Right ventricle myocardium superior (tissue), 1 donor: ENCODE data around the gene GBGT1. TPM values are rescaled to one million over a fixed set of nuclear protein-coding genes. Genes with fewer than 3 reads are reported as not detected.
"Not testable (repeated sequence)": the region's sequence is repeated elsewhere in the genome, so short reads cannot be mapped to it uniquely, and the experiment has no call there.

Source experiments
- ATAC-seq: fragments of 200-7000 bp; cut with Tn5 transposase; one replicate; pipeline ENCODE4 v1.9.1; 2020; ENCODE audit warnings: mild to moderate bottlenecking; ENCODE audit not compliant: poor library complexity
- DNase-seq: peaks from one replicate; pipeline ENCODE4 v3.0.0-alpha.2; 2020
- intact Hi-C: fragments of 100-400 bp; cut with DNase I; formaldehyde crosslinking; loops from one replicate; pipeline ENCODE4 v1.11.2; 2022
- total RNA-seq: library from RNA; stranded (reverse); fragmentation: NEBNext Ultra II Directional; extraction: Animal tissue kit (Norgen Biotek cat#: 25700); gene quantifications from one replicate; pipeline ENCODE4 v1.2.1, GENCODE V29; 2021
- donor health status: DM: no; HTN: yes; CAD: no; lungs with severe emphysema.

GBGT1 gene
- total RNA-seq, 1 donor from 2014 or later, result 6.4 TPM

- DNase-seq, ATAC-seq, intact Hi-C loops: not testable (repeated sequence)
Measured at GRCh38 chr9:133169687-133170086, 6.0 kb upstream of the GBGT1 start.

GRCh38 chr9:133169102-133169501 lies 5.4 kb upstream of the GBGT1 start:
- no peak for ATAC-seq
- peak; percentile 29 for DNase-seq

GRCh38 chr9:133168432-133168831 lies 4.7 kb upstream of the GBGT1 start:
- ATAC-seq (no peak), DNase-seq (no peak)
- intact Hi-C loops, result no loop called here

More at GRCh38 chr9:133169102-133169501, 5.4 kb upstream of the GBGT1 start:
- intact Hi-C loops, result no loop called here

GRCh38 chr9:133167769-133168168 lies 4.1 kb upstream of the GBGT1 start:
- DNase-seq (peak; percentile 22), ATAC-seq (no peak)
- intact Hi-C loops, result no loop called here

- intact Hi-C loops, result no loop called here
- DNase-seq (no peak), ATAC-seq (no peak)
Measured at GRCh38 chr9:133167096-133167730, 3.5 kb upstream of the GBGT1 start.

GRCh38 chr9:133166392-133166791 lies 2.7 kb upstream of the GBGT1 start:
- peak; percentile 42 for DNase-seq
- no peak for ATAC-seq
- intact Hi-C loops, result no loop called here

- ATAC-seq (no peak), DNase-seq (no peak)
- intact Hi-C loops, result no loop called here
Measured at GRCh38 chr9:133165452-133165730, 1.7 kb upstream of the GBGT1 start.

GRCh38 chr9:133164191-133164590 lies 477 bp upstream of the GBGT1 start:
- DNase-seq (no peak), ATAC-seq (no peak)
- intact Hi-C loops, result no loop called here

GRCh38 chr9:133162861-133163503 lies 732 bp downstream of the GBGT1 start:
- intact Hi-C loops, result no loop called here
- DNase-seq (peak; percentile 50), ATAC-seq (peak; percentile 11)

GRCh38 chr9:133161547-133161950 lies 2.2 kb downstream of the GBGT1 start:
- intact Hi-C loops, result no loop called here
- DNase-seq, result peak; percentile 32
- ATAC-seq, result no peak

- intact Hi-C loops, result no loop called here
- ATAC-seq (peak; percentile 74), DNase-seq (peak; percentile 82)
Measured at GRCh38 chr9:133160742-133161546, 2.8 kb downstream of the GBGT1 start.

- ATAC-seq (no peak), DNase-seq (peak; percentile 24)
- intact Hi-C loops, result no loop called here
Measured at GRCh38 chr9:133158695-133159094, 5.0 kb downstream of the GBGT1 start.

GRCh38 chr9:133155156-133155555 lies 8.6 kb downstream of the GBGT1 start:
- ATAC-seq (no peak), DNase-seq (peak; percentile 35)
- intact Hi-C loops, result no loop called here

- ATAC-seq, result no peak
- intact Hi-C loops, result no loop called here
- peak; percentile 14 for DNase-seq
Measured at GRCh38 chr9:133154097-133154989, 9.4 kb downstream of the GBGT1 start.

GRCh38 chr9:133153227-133154096 lies 10.3 kb downstream of the GBGT1 start:
- ATAC-seq (no peak), DNase-seq (peak; percentile 49)
- intact Hi-C loops, result no loop called here

GRCh38 chr9:133151601-133152525 lies 11.9 kb downstream of the GBGT1 start:
- no peak for ATAC-seq
- intact Hi-C loops, result no loop called here
- no peak for DNase-seq

GRCh38 chr9:133151041-133151440 lies 12.7 kb downstream of the GBGT1 start:
- DNase-seq (no peak), ATAC-seq (no peak)
- intact Hi-C loops, result no loop called here
